Adrenal gland (tissue), 12 donors: ENCODE results near the gene WDR38. TPM values are rescaled to one million over a fixed set of nuclear protein-coding genes. Genes with fewer than 3 reads are reported as not detected.

Experiments used
- DNase-seq, 7 donors: peaks; one replicate each; pipeline ENCODE4 v3.0.0-alpha.2; 2019 to 2020
- H3K27ac ChIP-seq, 5 donors: fragments of 200-600 bp; sonication (generic) in 4 of 5; 1 replicate in 3 of 5; 2 replicates in 2 of 5; pipeline versions ENCODE4 v1.5.1 to v1.8.0; 2016 to 2020; ENCODE audit warnings: mild to moderate bottlenecking in 1 of 5
- H3K27me3 ChIP-seq: fragments of 200-600 bp; 2 replicates; pipeline ENCODE4 v1.8.0; 2021
- H3K36me3 ChIP-seq, 2 donors: fragments of 200-600 bp; replicated peaks in 1 of 2; 1 replicate in 1 of 2; 2 replicates in 1 of 2; pipeline versions ENCODE4 v1.5.1 to v1.8.0; 2018 to 2022
- H3K4me1 ChIP-seq, 2 donors: fragments of 200-600 bp; replicated peaks in 1 of 2; 1 replicate in 1 of 2; 2 replicates in 1 of 2; pipeline versions ENCODE4 v1.5.1 to v1.8.0; 2018 to 2021
- H3K4me3 ChIP-seq, 4 donors: fragments of 200-600 bp; sonication (generic) in 3 of 4; one replicate each; pipeline ENCODE4 v1.5.1; 2016 to 2018
- H3K9me3 ChIP-seq, 3 donors: fragments of 200-600 bp; sonication (generic) in 1 of 3; replicated peaks in 1 of 3; 1 replicate in 2 of 3; 2 replicates in 1 of 3; pipeline versions ENCODE4 v1.5.1 to v1.8.0; 2016 to 2021
- POLR2A ChIP-seq, 2 donors: fragments of 450-650 bp; IDR thresholded peaks; one replicate each; pipeline ENCODE4 v1.6.1; 2017; ENCODE audit warnings: antibody characterized with exemption in 2 of 2, mild to moderate bottlenecking in 2 of 2, moderate library complexity in 1 of 2
- WGBS, 4 donors: extraction: QIAGEN DNeasy Blood & Tissue Kit in 2 of 4; methylation state at CpG; one replicate each; pipeline versions ENCODE4 v1.1.5 to v1.1.7; 2013 to 2017; 5-methylcytosine and 5-hydroxymethylcytosine counted together
- intact Hi-C, 2 donors: fragments of 100-400 bp; cut with DNase I; formaldehyde crosslinking; loops; one replicate each; pipeline versions ENCODE4 v1.14.1 to v1.15.0; 2022 to 2023
- polyA plus RNA-seq, 3 donors: library from polyadenylated mRNA; stranded (reverse); fragments of 200-250 nt in 2 of 3; fragments of 350-450 nt in 1 of 3; fragmentation: Illumina TruSeq in 1 of 3; extraction: RNeasy Lipid Tissue Mini Kit (QIAGEN cat#74804) in 1 of 3; gene quantifications; one replicate each; pipeline ENCODE4 v1.2.3, GENCODE V29; 2013 to 2014
- total RNA-seq, 9 donors: library from RNA; depleted of rRNA in 4 of 9; stranded (reverse); fragments of >200 nt in 4 of 9; fragments of 120-200 nt in 1 of 9; fragmentation: NEBNext Ultra II Directional in 1 of 9; extraction: Animal tissue kit (Norgen Biotek cat#: 25700) in 1 of 9; gene quantifications; one replicate each; pipeline versions ENCODE4 v1.1.0 to v1.2.4, GENCODE V29; 2013 to 2023
- TF ChIP-seq, protein P1 (sequence below), 6 experiments: fragments of 450-650 bp in 4 of 6; fragments of 200-600 bp in 2 of 6; sonication (generic) in 1 of 6; IDR thresholded peaks; 1 replicate in 5 of 6; 2 replicates in 1 of 6; pipeline versions ENCODE4 v1.5.1 to v1.8.0; 2016 to 2021; ENCODE audit warnings: antibody characterized with exemption in 6 of 6, mild to moderate bottlenecking in 2 of 6, moderate library complexity in 1 of 6
- donor health status: healthy with polysubstance abuse.
- donor health status: Bipolar disorder and iron deficiency.
- donor health status: DM: yes; HTN: yes; CAD: no.
- donor health status: DM: no; HTN: no; CAD: no.
- donor health status: DM: no; HTN: no; CAD: no.
- donor health status: DM: yes; HTN: yes; CAD: no.

The WDR38 gene
- total and polyA plus RNA-seq, 12 donors, result 0.16 TPM; not detected in 11

- no peaks in the 10 kb centered on the region for H3K27me3 ChIP-seq
- peaks cover 15 to 36% of the 10 kb centered on the region in 2 donors for H3K4me1 ChIP-seq
- intact Hi-C loops, result loop anchor here (10.0 kb wide), 2 partner anchors 285 to 515 kb away; partner anchors contain the start of gene SCAI (in 1 of the 2)
- 36 to 51% (median 43%) methylated on average over 10 of the region's 10 CpGs for WGBS, 4 donors
- H3K36me3 ChIP-seq, result peaks cover 0 to 38% of the 10 kb centered on the region in 2 donors
- TF ChIP-seq POLR2A (IDR thresholded peaks at IDR 0.05), result no peak
- TF ChIP-seq, protein P1, sequence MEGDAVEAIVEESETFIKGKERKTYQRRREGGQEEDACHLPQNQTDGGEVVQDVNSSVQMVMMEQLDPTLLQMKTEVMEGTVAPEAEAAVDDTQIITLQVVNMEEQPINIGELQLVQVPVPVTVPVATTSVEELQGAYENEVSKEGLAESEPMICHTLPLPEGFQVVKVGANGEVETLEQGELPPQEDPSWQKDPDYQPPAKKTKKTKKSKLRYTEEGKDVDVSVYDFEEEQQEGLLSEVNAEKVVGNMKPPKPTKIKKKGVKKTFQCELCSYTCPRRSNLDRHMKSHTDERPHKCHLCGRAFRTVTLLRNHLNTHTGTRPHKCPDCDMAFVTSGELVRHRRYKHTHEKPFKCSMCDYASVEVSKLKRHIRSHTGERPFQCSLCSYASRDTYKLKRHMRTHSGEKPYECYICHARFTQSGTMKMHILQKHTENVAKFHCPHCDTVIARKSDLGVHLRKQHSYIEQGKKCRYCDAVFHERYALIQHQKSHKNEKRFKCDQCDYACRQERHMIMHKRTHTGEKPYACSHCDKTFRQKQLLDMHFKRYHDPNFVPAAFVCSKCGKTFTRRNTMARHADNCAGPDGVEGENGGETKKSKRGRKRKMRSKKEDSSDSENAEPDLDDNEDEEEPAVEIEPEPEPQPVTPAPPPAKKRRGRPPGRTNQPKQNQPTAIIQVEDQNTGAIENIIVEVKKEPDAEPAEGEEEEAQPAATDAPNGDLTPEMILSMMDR (IDR thresholded peaks at IDR 0.05), result no peak
- H3K27ac ChIP-seq, result no peak overlapping the region
- H3K9me3 ChIP-seq, result no peaks in the 10 kb centered on the region
- DNase-seq, result no peak
- H3K4me3 ChIP-seq, result peak overlapping the region in 1 of 4 donors; percentile 94
Measured at GRCh38 chr9:124859803-124860581, 6.7 kb downstream of the WDR38 start.

GRCh38 chr9:124860582-124861341 is 7.5 kb downstream of the WDR38 start:
- DNase-seq, result no peak
- Histone ChIP-seq H3K9me3 (no peaks in the 10 kb centered on the region), H3K4me1 (peaks cover 15 to 36% of the 10 kb centered on the region in 2 donors), H3K36me3 (peaks cover 0 to 38% of the 10 kb centered on the region in 2 donors), H3K27me3 (no peaks in the 10 kb centered on the region), H3K4me3 (peak overlapping the region in 3 of 4 donors; percentile 37 to 94 (median 81)), H3K27ac (peak overlapping the region in 3 of 5 donors; percentile 92 to 93 (median 93))
- 12 to 24% (median 13%) methylated on average over 9 to 12 of the region's 12 CpGs for WGBS, 4 donors
- intact Hi-C loops, result loop anchor here in 1 of 2 donors (10.0 kb wide), 1 partner anchor 284 kb away; the partner anchor contains the start of gene SCAI
- TF ChIP-seq, protein P1 (IDR thresholded peaks at IDR 0.05), result no peak
- no peak for TF ChIP-seq POLR2A (IDR thresholded peaks at IDR 0.05)

DNA sequence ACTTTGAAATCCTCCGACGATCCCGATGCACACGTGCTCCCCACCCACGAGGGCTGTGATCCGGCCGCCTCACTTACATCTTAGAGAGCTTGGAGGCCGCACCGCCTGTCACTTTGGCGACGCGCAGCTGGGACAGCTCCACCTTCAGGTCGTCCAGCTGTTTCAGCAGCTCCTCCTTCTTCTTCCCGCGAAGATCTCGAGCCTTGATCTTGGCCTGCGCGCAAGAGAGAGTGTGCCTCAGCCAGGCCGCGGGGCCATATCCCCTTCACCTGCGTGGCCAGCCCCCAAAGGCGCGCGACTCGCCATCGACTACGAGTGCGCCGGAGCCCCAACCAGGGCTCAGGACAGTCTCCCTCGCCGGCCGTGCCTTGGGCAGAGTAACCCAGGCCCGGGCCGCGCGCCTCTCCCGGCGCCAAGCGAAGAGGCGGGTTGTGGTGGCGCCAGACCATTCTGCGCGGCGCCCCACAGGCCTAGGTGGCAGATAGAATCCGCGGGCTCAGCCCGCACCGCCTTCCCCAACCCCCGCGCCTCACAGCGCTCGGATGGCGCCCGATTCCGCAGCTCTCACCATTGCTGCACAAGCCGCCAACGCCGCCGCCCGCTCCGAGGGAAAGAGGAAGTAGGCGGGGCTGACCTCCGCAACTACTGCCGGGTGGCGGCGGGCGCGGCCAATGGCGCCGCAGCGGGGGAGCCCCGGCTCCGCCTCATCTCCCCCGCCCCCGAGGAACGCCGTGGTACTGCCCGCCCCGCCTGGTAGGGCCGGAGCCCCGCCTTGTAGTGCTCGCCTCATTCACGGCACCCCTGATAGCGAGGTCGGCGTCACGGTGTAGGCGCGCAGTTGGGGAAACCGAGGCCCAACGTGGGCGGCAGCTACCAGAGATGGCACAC is 8.3 kb downstream of the WDR38 start, which contains the start of the genes ARPC5L and RPL35:
Gene ARPC5L (plus strand): TSS at position 789 of the 888 bp plus-strand sequence. CDS start 7,161 bp downstream, outside the sequence.
Gene RPL35 (minus strand): TSS at position 616 of the 888 bp plus-strand sequence. CDS start 45 bp downstream, at position 571.
- Histone ChIP-seq H3K4me3 (peak within 1 kb of the TSS; percentile 37 to 94 (median 62)), H3K36me3 (peaks cover 0 to 38% of the 10 kb centered on the region in 2 donors), H3K27ac (peak within 1 kb of the TSS; percentile 70 to 93 (median 92)), H3K9me3 (no peaks in the 10 kb centered on the region), H3K4me1 (peaks cover 15 to 36% of the 10 kb centered on the region in 2 donors), H3K27me3 (no peaks in the 10 kb centered on the region)
- intact Hi-C loops, result loop anchor here in 1 of 2 donors (10.0 kb wide), 1 partner anchor 283 kb away; the partner anchor contains the start of gene SCAI
- TF ChIP-seq, protein P1 (IDR thresholded peaks at IDR 0.05), result peak in 5 of 6 experiments; percentile 14 to 45 (median 22)
- peak; percentile 75 to 81 for TF ChIP-seq POLR2A (IDR thresholded peaks at IDR 0.05)
- WGBS, 4 donors, result 0% methylated on average over 4 to 92 of the region's 92 CpGs
- peak; percentile 94 to 97 (median 95) for DNase-seq
